Neural crest cell (in vitro differentiated cells): ENCODE results near the gene SENP3. TPM values are rescaled to one million over a fixed set of nuclear protein-coding genes. Genes with fewer than 3 reads are reported as not detected.

Source experiments
- DNase-seq: peaks from one replicate; pipeline ENCODE4 v3.0.0; 2021; ENCODE audit warnings: low read depth, mixed read lengths, low spot score
- H3K27ac Mint-ChIP-seq: one replicate; pipeline ENCODE4 v1.8.0; 2021; ENCODE audit warnings: mild to moderate bottlenecking, mixed read lengths; ENCODE audit not compliant: unreplicated experiment
- H3K27me3 Mint-ChIP-seq: 2 replicates; pipeline ENCODE4 v1.8.0; 2021; ENCODE audit warnings: low read depth, mild to moderate bottlenecking, mixed read lengths
- H3K36me3 Mint-ChIP-seq: 2 replicates; pipeline ENCODE4 v1.8.0; 2021; ENCODE audit warnings: low read depth, mild to moderate bottlenecking, mixed read lengths
- H3K4me1 Mint-ChIP-seq: 2 replicates; pipeline ENCODE4 v1.8.0; 2021; ENCODE audit warnings: mixed read lengths
- H3K4me3 Mint-ChIP-seq: one replicate; pipeline ENCODE4 v1.8.0; 2021; ENCODE audit warnings: mild to moderate bottlenecking, mixed read lengths
- H3K9me3 Mint-ChIP-seq: 2 replicates; pipeline ENCODE4 v1.8.0; 2021; ENCODE audit warnings: mixed read lengths
- CTCF ChIP-seq: fragments of 200-600 bp; sonication (generic); conservative IDR thresholded peaks from 2 replicates; pipeline ENCODE4 v1.5.0; 2021; ENCODE audit warnings: antibody characterized with exemption, mild to moderate bottlenecking
- total RNA-seq: library from RNA; stranded (reverse); gene quantifications from 2 replicates; pipeline ENCODE4 v1.2.1, GENCODE V29; 2021

The SENP3 gene
- total RNA-seq, 1 donor from 2014 or later: 83.7 TPM

DNA sequence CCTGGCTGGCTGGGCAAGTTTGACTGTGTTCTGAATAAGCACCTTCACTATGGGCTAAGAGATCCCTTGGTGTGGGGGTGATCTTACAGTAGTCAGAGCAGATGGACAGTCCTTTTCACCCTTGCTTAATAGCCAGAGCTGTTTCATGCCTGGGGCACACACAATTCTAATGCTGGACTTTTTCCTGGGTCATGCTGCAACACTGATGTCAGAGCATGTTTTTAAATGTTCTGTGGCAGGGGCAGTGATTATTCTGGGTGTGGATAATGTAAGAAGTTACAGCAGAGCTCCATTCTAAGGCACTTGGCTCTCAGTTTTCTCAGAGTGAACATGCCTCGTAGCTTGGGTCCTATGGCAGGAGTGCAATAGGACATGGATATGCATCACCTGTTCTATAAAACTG is 13.8 kb downstream of the SENP3 start:
- Mint-ChIP-seq H3K9me3 (no peaks in the 10 kb centered on the region), H3K4me3 (peak overlapping the region; percentile 99), H3K27me3 (peaks cover 45% of the 10 kb centered on the region), H3K27ac (no peak overlapping the region), H3K4me1 (peaks cover 70% of the 10 kb centered on the region), H3K36me3 (peaks cover 68% of the 10 kb centered on the region)
- TF ChIP-seq CTCF: no peak
- no peak for DNase-seq

- H3K4me3 Mint-ChIP-seq: peak overlapping the region; percentile 99
- no peak for TF ChIP-seq CTCF
- no peak for DNase-seq
- H3K36me3 Mint-ChIP-seq: peaks cover 69% of the 10 kb centered on the region
- peaks cover 48% of the 10 kb centered on the region for H3K27me3 Mint-ChIP-seq
- peaks cover 75% of the 10 kb centered on the region for H3K4me1 Mint-ChIP-seq
- no peaks in the 10 kb centered on the region for H3K9me3 Mint-ChIP-seq
- no peak overlapping the region for H3K27ac Mint-ChIP-seq
Measured at GRCh38 chr17:7575959-7576358, 14.2 kb downstream of the SENP3 start.

DNA sequence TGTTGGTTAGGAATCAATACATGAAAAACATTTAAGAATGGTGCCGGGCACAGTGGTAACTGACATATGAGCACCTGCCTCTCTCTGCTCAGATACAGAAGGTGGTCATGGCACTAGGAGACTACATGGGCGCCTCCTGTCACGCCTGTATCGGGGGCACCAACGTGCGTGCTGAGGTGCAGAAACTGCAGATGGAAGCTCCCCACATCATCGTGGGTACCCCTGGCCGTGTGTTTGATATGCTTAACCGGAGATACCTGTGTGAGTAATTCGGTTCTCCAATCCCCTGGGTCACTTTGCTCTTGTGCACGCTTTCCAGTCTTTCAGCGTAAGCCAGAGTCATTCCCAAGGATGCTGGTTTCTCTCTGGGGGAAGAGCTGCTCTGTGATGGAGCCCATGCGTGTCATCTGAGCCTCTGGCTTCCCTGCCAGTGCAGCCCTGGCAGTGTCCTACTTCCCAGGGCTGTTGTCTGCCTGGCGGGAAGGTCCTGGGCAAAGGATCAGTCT is 14.8 kb downstream of the SENP3 start:
- H3K4me3 Mint-ChIP-seq: peak overlapping the region; percentile 99
- peaks cover 73% of the 10 kb centered on the region for H3K4me1 Mint-ChIP-seq
- H3K27ac Mint-ChIP-seq: no peak overlapping the region
- H3K36me3 Mint-ChIP-seq: peaks cover 71% of the 10 kb centered on the region
- no peak for DNase-seq
- H3K9me3 Mint-ChIP-seq: no peaks in the 10 kb centered on the region
- TF ChIP-seq CTCF: no peak
- peaks cover 51% of the 10 kb centered on the region for H3K27me3 Mint-ChIP-seq

GRCh38 chr17:7577327-7578199 is 15.8 kb downstream of the SENP3 start:
- peaks cover 70% of the 10 kb centered on the region for H3K36me3 Mint-ChIP-seq
- no peaks in the 10 kb centered on the region for H3K9me3 Mint-ChIP-seq
- no peak for DNase-seq
- TF ChIP-seq CTCF: no peak
- H3K4me3 Mint-ChIP-seq: peak overlapping the region; percentile 99
- peaks cover 68% of the 10 kb centered on the region for H3K4me1 Mint-ChIP-seq
- peak overlapping the region; percentile 51 for H3K27ac Mint-ChIP-seq
- H3K27me3 Mint-ChIP-seq: peaks cover 50% of the 10 kb centered on the region

DNA sequence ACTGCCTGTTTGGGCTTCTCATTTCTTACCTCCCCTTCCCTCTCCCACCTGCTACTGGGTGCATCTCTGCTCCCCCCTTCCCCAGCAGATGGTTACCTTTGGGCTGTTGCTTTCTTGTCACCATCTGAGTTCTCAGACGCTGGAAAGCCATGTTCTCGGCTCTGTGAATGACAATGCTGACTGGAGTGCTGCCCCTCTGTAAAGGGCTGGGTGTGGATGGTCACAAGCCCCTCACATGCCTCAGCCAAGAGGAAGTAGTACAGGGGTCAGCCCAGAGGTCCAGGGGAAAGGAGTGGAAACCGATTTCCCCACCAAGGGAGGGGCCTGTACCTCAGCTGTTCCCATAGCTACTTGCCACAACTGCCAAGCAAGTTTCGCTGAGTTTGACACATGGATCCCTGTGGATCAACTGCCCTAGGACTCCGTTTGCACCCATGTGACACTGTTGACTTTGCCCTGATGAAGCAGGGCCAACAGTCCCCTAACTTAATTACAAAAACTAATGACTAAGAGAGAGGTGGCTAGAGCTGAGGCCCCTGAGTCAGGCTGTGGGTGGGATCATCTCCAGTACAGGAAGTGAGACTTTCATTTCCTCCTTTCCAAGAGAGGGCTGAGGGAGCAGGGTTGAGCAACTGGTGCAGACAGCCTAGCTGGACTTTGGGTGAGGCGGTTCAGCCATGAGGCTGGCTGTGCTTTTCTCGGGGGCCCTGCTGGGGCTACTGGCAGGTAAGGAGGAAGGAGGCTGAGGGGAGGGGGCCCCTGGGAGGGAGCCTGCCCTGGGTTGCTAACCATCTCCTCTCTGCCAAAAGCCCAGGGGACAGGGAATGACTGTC is 17.5 kb downstream of the SENP3 start, which contains the start of gene CD68:
Gene CD68, plus strand, starts transcription at position 638 of the 833 bp plus-strand sequence. Its CDS starts 40 bp downstream, at position 678.
- no peak for DNase-seq

More for the DNA sequence above, 17.5 kb downstream of the SENP3 start, which contains the start of gene CD68:
- H3K9me3 Mint-ChIP-seq: no peaks in the 10 kb centered on the region
- peaks cover 51% of the 10 kb centered on the region for H3K27me3 Mint-ChIP-seq
- H3K4me1 Mint-ChIP-seq: peaks cover 72% of the 10 kb centered on the region
- peak within 1 kb of the TSS; percentile 99 for H3K4me3 Mint-ChIP-seq
- H3K27ac Mint-ChIP-seq: peak within 1 kb of the TSS; percentile 93
- peaks cover 65% of the 10 kb centered on the region for H3K36me3 Mint-ChIP-seq
- TF ChIP-seq CTCF: no peak
